Liver (tissue), 9 donors: ENCODE measurements around the gene ATP2A3. TPM values are rescaled to one million over a fixed set of nuclear protein-coding genes. Genes with fewer than 3 reads are reported as not detected.

Source experiments
- DNase-seq: peaks from one replicate; pipeline ENCODE4 v3.0.0-alpha.2; 2017; ENCODE audit warnings: low spot score
- H3K27ac ChIP-seq, 2 donors: one replicate each; pipeline ENCODE4 v1.7.0; 2013; ENCODE audit warnings: inconsistent platforms in 2 of 2, low read length in 2 of 2, control low read depth in 1 of 2, low read depth in 1 of 2, mild to moderate bottlenecking in 1 of 2
- H3K27me3 ChIP-seq, 4 donors: one replicate each; pipeline versions ENCODE4 v1.6.1 to v1.7.0; 2013; ENCODE audit warnings: low read length in 3 of 4, inconsistent platforms in 1 of 4, mild to moderate bottlenecking in 1 of 4, moderate library complexity in 1 of 4; ENCODE audit not compliant: control insufficient read depth in 4 of 4, insufficient read depth in 4 of 4
- H3K36me3 ChIP-seq, 4 donors: one replicate each; pipeline versions ENCODE4 v1.6.1 to v1.7.0; 2013; ENCODE audit warnings: low read length in 3 of 4, mild to moderate bottlenecking in 3 of 4, low read depth in 1 of 4, moderate library complexity in 1 of 4; ENCODE audit not compliant: control insufficient read depth in 4 of 4, insufficient read depth in 3 of 4
- H3K4me1 ChIP-seq, 4 donors: one replicate each; pipeline versions ENCODE4 v1.6.1 to v1.7.0; 2013; ENCODE audit warnings: low read length in 3 of 4, mild to moderate bottlenecking in 3 of 4, moderate library complexity in 1 of 4; ENCODE audit not compliant: control insufficient read depth in 4 of 4, insufficient read depth in 4 of 4
- H3K4me3 ChIP-seq, 3 donors: one replicate each; pipeline versions ENCODE4 v1.6.1 to v1.7.0; 2013; ENCODE audit warnings: low read length in 3 of 3, control low read depth in 1 of 3, low read depth in 1 of 3, mild to moderate bottlenecking in 1 of 3
- H3K9ac ChIP-seq, 2 donors: one replicate each; pipeline ENCODE4 v1.7.0; 2013; ENCODE audit warnings: low read length in 2 of 2, mild to moderate bottlenecking in 2 of 2, moderate library complexity in 2 of 2, control low read depth in 1 of 2, low read depth in 1 of 2
- H3K9me3 ChIP-seq, 4 donors: one replicate each; pipeline versions ENCODE4 v1.6.1 to v1.7.0; 2013; ENCODE audit warnings: low read length in 3 of 4; ENCODE audit not compliant: control insufficient read depth in 4 of 4
- ATF3 ChIP-seq: IDR thresholded peaks from 2 replicates; pipeline ENCODE4 v1.6.1; 2016; ENCODE audit warnings: antibody characterized with exemption
- CTCF ChIP-seq: fragments of 150-350 bp; IDR thresholded peaks from 2 replicates; pipeline ENCODE4 v1.5.1; 2017; ENCODE audit warnings: improper control_type of control experiment, low read depth, low read length; ENCODE audit not compliant: missing input control
- EGR1 ChIP-seq, 2 donors: IDR thresholded peaks; 2 replicates each; pipeline ENCODE4 v1.6.1; 2016 to 2018; ENCODE audit warnings: antibody characterized with exemption in 2 of 2, low read depth in 2 of 2
- FOXA1 ChIP-seq: IDR thresholded peaks from 2 replicates; pipeline ENCODE4 v1.6.1; 2016; ENCODE audit warnings: antibody characterized with exemption
- FOXA2 ChIP-seq: IDR thresholded peaks from 2 replicates; pipeline ENCODE4 v1.6.1; 2016; ENCODE audit warnings: antibody characterized with exemption
- GABPA ChIP-seq, 2 donors: IDR thresholded peaks in 1 of 2; conservative IDR thresholded peaks in 1 of 2; 2 replicates each; pipeline ENCODE4 v1.6.1; 2016; ENCODE audit warnings: antibody characterized with exemption in 2 of 2, mild to moderate bottlenecking in 1 of 2, moderate library complexity in 1 of 2
- HNF4A ChIP-seq, 2 donors: conservative IDR thresholded peaks; 2 replicates each; pipeline ENCODE4 v1.6.1; 2016; ENCODE audit warnings: antibody characterized with exemption in 2 of 2, mild to moderate bottlenecking in 2 of 2
- HNF4G ChIP-seq: IDR thresholded peaks from 2 replicates; pipeline ENCODE4 v1.6.1; 2016; ENCODE audit warnings: antibody characterized with exemption
- JUND ChIP-seq, 2 donors: IDR thresholded peaks; 2 replicates each; pipeline ENCODE4 v1.6.1; 2016; ENCODE audit warnings: antibody characterized with exemption in 2 of 2
- MAX ChIP-seq: IDR thresholded peaks from 2 replicates; pipeline ENCODE4 v1.6.1; 2016; ENCODE audit warnings: antibody characterized with exemption
- NR2F2 ChIP-seq: IDR thresholded peaks from 2 replicates; pipeline ENCODE4 v1.6.1; 2016; ENCODE audit warnings: antibody characterized with exemption
- RAD21 ChIP-seq, 2 donors: IDR thresholded peaks; 2 replicates each; pipeline ENCODE4 v1.6.1; 2016; ENCODE audit warnings: antibody characterized with exemption in 2 of 2, mild to moderate bottlenecking in 2 of 2
- REST ChIP-seq: IDR thresholded peaks from 2 replicates; pipeline ENCODE4 v1.6.1; 2016; ENCODE audit warnings: antibody characterized with exemption, mild to moderate bottlenecking
- RXRA ChIP-seq, 2 donors: IDR thresholded peaks; 2 replicates each; pipeline ENCODE4 v1.6.1; 2017 to 2018; ENCODE audit warnings: antibody characterized with exemption in 2 of 2, mild to moderate bottlenecking in 1 of 2
- SP1 ChIP-seq: IDR thresholded peaks from 2 replicates; pipeline ENCODE4 v1.6.1; 2018; ENCODE audit warnings: antibody characterized with exemption, mild to moderate bottlenecking
- ZBTB33 ChIP-seq: IDR thresholded peaks from 2 replicates; pipeline ENCODE4 v1.6.1; 2016; ENCODE audit warnings: antibody characterized with exemption
- whole genome bisulfite sequencing: extraction: QIAGEN DNeasy Blood & Tissue Kit; methylation state at CpG from one replicate; pipeline ENCODE4 v1.1.7; 2013; 5-methylcytosine and 5-hydroxymethylcytosine counted together
- polyA plus RNA-seq, 2 donors: library from polyadenylated mRNA; stranded (reverse) in 1 of 2; unstranded in 1 of 2; fragments of 200-250 nt in 1 of 2; fragments of >200 nt in 1 of 2; fragmentation: Nextera tagmentation in 1 of 2; extraction: Ambion mirVana in 1 of 2; gene quantifications; one replicate each; pipeline versions ENCODE4 v1.2.1 to v1.2.3, GENCODE V29; 2013 to 2015
- total RNA-seq, 2 donors: library from RNA; depleted of rRNA; stranded (reverse); fragments of >200 nt; gene quantifications; one replicate each; pipeline ENCODE4 v1.2.3, GENCODE V29; 2014
- donor health status: healthy.
- donor health status: healthy.
- donor health status: healthy.
- donor health status: healthy.
- donor health status: healthy.

The ATP2A3 gene
- total and polyA plus RNA-seq, 4 donors = 1.4 to 17.1 (median 3.2) TPM

- 95% methylated on average over 17 of the region's 17 CpGs for WGBS
- TF ChIP-seq HNF4G (no peak), CTCF (no peak), EGR1 (IDR thresholded peaks at IDR 0.05; ENCODE audit: low read depth in 2 of 2) (no peak), FOXA1 (no peak), HNF4A (conservative IDR thresholded peaks at IDR 0.05) (no peak), NR2F2 (no peak), GABPA (IDR thresholded peaks at IDR 0.05 in 1 of 2, conservative IDR thresholded peaks at IDR 0.05 in 1 of 2) (no peak), ZBTB33 (no peak), JUND (IDR thresholded peaks at IDR 0.05) (no peak)
- Histone ChIP-seq H3K36me3 (no peaks in the 10 kb centered on the region), H3K27ac (no peak overlapping the region), H3K9ac (no peak overlapping the region), H3K4me3 (no peak overlapping the region), H3K4me1 (no peaks in the 10 kb centered on the region), H3K27me3 (no peaks in the 10 kb centered on the region), H3K9me3 (no peaks in the 10 kb centered on the region)
- no peak for DNase-seq
These were observed 13.2 kb downstream of the ATP2A3 start for GRCh38 chr17:3951003-3951402.

- TF ChIP-seq ATF3 = no peak
- no peak for TF ChIP-seq NR2F2
- TF ChIP-seq JUND (IDR thresholded peaks at IDR 0.05) = no peak
- no peak for TF ChIP-seq GABPA (IDR thresholded peaks at IDR 0.05 in 1 of 2, conservative IDR thresholded peaks at IDR 0.05 in 1 of 2)
- TF ChIP-seq HNF4A (conservative IDR thresholded peaks at IDR 0.05) = no peak
- no peak for TF ChIP-seq SP1
- no peak for TF ChIP-seq REST
- no peak for TF ChIP-seq MAX
- TF ChIP-seq FOXA2 = no peak
- TF ChIP-seq CTCF = no peak
- no peak for TF ChIP-seq ZBTB33
- no peak for TF ChIP-seq RAD21 (IDR thresholded peaks at IDR 0.05)
- no peak for TF ChIP-seq RXRA (IDR thresholded peaks at IDR 0.05)
- no peak for TF ChIP-seq FOXA1
- no peaks in the 10 kb centered on the region for H3K27me3 ChIP-seq
- no peaks in the 10 kb centered on the region for H3K36me3 ChIP-seq
- no peak overlapping the region for H3K27ac ChIP-seq
- H3K4me1 ChIP-seq = no peaks in the 10 kb centered on the region
- no peaks in the 10 kb centered on the region for H3K9me3 ChIP-seq
- H3K9ac ChIP-seq = no peak overlapping the region
- H3K4me3 ChIP-seq = no peak overlapping the region
- 94% methylated on average over 12 of the region's 12 CpGs for WGBS
- no peak for DNase-seq
These were observed 13.7 kb downstream of the ATP2A3 start for GRCh38 chr17:3950584-3950983.
